Amygdala (tissue), 56 donors: ENCODE measurements around the gene CMC1.
"Not testable (repeated sequence)": the region's sequence is repeated elsewhere in the genome, so short reads cannot be mapped to it uniquely, and the experiment has no call there.

Experiments used
- DNase-seq, 56 donors: peaks; one replicate each; lab custom pipeline; 2025; lab: John Stamatoyannopoulos, UW

Gene CMC1, protein sequence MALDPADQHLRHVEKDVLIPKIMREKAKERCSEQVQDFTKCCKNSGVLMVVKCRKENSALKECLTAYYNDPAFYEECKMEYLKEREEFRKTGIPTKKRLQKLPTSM

GRCh38 chr3:28241221-28242160 lies at the start of gene CMC1:
TSS of gene CMC1 (plus strand) at chr3:28241619. CDS start at chr3:28241794, 175 bp downstream.
- peak; percentile 57 to 97 (median 94) for DNase-seq

GRCh38 chr3:28198161-28198560 lies 43.3 kb upstream of the CMC1 start:
- no peak for DNase-seq

- DNase-seq, result no peak
Observed at GRCh38 chr3:28198974-28199373, 42.4 kb upstream of the CMC1 start.

DNA sequence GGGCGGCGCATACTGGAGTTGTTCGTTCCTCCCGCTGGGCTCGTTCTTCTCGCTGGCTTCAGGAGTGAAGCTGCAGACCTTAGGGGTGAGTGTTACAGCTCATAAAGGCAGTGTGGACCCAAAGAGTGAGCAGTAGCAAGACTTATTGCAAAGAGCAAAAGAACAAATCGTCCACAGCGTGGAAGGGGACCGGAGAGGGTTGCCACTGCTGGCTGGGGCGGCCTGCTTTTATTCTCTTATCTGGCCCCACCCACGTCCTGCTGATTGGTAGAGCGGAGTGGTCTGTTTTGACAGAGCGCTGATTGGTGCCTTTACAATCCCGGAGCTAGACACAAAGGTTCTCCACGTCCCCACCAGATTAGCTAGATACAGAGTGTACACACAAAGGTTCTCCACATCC lies 41.8 kb upstream of the CMC1 start:
- DNase-seq, result not testable (repeated sequence)

- not testable (repeated sequence) for DNase-seq
Observed at GRCh38 chr3:28200366-28200848, 41.0 kb upstream of the CMC1 start.

DNA sequence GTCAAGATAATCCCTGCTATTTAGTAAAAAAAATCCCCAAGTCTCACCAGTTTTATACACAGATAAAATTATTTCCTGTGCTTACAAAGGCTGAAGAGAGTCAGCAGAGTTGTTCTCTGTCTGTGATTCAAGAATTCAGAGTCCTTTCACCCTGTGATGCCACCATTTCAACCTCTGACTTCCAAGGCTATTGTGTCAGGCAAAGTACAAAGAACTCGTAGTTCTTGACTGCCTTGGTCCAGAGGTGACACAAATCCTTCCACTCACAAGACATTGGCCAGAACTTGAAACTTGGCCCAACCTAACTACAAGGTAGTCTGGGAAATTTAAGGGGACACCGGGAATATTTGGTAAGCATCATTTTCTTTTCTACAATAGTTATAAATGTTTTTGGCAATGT lies 34.9 kb upstream of the CMC1 start:
- DNase-seq, result no peak

DNA sequence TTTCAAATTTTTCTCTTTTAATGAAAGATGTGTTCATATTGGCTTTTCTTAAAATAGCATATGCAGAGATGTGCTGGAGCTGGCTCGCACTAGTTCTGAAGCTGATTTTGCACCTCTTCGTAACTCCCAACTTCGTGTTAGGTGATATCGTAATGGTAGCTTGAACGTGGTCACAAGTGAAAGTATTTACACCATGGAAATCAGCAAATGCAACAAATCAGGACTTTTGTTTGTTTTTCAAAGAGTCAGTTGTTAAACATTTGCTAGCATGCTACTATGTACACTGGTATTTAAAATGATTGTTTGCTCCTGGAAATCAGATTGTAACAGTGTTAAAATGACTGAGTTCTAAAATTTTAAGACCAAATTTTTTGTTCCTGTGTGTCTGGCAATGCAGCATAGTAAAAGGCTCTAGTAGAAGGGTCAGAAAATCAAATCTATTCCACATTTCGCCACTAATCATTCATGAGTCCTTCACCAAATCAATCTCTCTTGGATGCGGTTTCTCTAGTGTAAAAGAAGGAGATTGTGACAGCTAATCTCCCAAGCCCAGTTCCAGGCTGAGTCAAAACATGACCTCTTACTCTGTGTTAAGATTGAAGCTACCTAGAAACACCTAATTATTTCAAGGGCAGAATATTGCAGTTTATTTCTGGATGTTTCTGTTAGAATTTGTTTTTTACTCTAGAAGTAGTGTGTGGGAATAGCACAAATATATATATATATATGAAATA lies 34.3 kb upstream of the CMC1 start:
- DNase-seq, result no peak

DNA sequence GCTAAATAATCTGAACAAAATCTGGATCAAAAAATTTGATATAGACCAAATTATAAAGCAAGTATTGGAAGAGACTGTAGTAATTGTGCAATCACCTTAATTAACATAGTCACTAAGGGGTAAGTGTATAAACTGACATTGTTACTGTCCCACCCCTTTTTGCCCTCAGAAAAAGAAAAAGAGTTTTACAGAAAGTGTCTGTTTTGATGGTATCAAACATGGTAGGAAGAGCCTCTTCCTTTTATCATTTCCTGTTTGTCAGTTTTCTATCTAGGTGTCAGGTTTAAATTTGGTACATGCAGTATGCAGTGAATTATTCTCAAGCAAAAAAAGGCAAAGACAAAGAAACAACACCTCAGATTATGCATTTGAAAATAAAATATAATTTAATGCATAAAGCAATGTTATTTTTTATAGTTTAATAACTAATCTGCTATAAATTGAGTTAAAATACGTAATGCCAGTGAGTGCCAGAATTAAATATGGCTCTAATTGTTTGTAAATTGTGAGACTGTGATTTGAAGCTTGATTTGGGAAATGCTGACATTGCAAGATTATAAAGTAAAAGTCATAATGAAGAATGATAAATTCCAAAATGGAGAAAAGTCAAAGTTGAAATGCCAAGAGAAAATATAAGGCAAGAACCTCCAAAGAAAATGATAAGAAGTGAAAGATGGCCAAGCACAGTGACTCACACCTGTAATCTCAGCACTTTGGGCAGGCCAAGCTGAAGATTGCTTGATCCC lies 30.3 kb upstream of the CMC1 start:
- no peak for DNase-seq

DNA sequence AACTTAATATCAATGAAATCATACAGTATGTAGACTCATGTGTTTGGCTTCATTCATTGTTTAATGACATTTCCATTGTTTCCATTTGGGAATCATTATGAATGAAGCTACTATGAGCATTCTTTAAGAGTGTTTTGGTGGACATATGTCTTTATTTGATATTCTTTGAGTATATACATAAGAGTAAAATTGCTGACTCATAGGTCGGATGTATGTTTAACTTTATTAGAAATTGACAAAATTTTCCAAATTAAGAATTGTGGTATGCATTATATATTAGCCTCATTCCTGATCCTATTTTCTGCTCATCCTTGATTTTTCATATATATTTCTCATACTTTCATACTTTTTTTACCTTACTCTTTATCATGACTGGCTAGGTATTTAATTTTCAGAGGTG lies 28.7 kb upstream of the CMC1 start:
- DNase-seq, result no peak

DNA sequence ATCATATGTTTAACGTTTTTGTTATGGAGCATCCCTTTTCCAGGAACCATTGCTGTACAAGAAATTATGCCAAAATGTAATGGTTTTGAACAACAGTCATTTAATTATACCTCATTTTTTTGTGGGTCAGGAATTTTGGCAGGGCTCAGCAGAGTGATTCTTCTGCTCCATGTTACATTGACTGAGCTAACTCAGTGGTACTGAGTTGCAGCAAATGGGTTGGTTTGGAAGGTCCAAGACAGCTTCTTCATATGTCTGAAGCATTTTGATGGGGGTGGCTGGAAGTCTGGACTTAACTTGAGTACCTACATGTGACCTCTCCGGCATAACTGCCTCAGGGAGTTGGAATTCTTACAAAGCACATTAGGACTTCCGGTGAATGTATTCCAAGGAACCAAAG lies 26.0 kb upstream of the CMC1 start:
- DNase-seq, result no peak

DNA sequence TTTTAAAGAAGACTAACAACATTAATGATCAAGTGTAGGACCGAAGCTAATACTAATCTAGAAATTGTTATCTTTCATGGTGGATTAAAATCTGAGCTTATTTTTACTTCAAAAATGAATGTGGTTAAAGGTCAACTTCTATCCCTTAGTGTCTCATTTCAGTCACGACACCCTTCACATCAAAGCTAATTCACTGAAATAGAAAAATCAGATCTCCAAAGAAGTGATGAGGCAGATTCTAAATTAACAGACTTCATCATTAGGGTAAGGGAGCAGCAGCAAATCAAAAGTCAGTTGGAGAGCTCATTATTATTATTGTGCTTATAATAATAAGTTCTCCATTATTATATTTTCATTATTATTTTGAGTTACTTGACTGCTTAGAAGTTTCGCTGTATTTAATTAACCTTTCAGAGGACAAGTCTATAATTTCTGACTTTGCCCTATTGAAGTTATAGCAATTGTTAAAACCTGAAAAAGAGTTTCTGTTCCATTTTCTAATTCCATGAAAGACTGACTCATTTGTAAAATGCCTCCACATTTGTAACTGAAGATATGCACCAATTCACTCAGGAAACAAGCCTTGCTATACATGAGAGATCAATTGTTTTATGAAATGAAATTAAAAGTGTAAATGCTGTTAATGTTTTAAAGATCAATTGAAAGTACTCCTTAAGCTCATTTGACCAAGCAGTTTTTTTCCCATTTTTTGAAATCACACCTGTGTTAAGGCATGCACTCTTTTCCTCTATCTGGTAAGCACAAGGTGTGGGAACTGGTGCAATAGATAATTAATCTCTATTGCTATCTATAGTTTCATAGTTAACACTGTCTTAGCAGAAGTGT lies 23.1 kb upstream of the CMC1 start:
- DNase-seq, result no peak

GRCh38 chr3:28218917-28219198 lies 22.6 kb upstream of the CMC1 start:
- DNase-seq, result no peak

DNA sequence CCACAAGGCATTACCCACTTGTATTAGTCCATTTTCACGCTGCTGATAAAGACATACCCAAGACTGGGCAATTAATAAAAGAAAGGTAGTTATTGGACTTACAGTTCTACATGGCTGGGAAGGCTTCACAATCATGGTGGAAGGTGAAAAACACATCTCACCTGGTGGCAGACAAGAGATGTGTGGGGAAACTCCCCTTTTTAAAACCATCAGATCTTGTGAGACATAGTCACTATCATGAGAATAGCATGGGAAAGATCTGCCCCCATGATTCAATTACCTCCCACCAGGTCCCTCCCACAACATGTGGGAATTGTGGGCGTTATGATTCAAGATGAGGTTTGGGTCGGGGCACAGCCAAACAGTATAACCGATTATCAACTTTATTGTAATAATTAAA lies 17.0 kb upstream of the CMC1 start:
- DNase-seq, result no peak

DNA sequence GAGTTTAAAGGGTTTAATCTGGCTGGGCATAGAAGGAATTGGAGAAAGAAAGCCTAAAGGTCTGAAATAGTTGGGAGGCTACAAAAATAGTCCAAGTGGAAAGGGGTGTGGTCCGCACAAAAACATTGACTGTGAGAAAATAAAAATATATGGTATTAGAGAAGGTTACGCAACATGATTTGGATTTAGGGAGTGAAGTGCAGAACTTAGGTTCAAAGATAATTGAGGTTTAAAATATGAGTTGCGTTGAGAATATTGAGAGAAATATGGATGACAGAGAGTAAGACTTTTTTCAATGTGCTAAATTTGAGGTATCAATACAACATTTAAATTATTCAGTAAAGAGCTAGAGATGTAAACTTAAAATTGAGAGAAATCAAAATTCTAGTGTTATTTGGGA lies 15.4 kb upstream of the CMC1 start:
- no peak for DNase-seq

GRCh38 chr3:28228623-28229022 lies 12.8 kb upstream of the CMC1 start:
- DNase-seq, result no peak

- no peak for DNase-seq
Observed at GRCh38 chr3:28232659-28233058, 8.8 kb upstream of the CMC1 start.

DNA sequence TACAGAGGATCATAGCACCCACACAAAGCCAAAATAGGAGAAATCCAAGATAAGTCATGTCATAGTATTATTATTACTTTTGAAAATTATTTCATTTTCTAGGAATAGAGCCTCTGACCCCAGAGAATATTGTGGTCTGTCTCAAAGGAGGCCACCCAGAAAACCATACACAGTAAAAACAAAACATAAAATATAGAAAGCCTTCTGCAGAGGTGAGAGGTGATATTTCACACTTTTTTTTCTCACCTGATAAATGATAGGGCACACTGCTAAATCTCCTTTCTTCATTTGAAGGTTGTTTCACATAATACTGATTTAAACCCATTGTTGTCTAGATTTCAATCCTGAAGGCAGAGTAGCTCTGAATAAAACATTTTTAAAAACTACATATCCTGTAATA lies 7.0 kb upstream of the CMC1 start:
- no peak for DNase-seq

DNA sequence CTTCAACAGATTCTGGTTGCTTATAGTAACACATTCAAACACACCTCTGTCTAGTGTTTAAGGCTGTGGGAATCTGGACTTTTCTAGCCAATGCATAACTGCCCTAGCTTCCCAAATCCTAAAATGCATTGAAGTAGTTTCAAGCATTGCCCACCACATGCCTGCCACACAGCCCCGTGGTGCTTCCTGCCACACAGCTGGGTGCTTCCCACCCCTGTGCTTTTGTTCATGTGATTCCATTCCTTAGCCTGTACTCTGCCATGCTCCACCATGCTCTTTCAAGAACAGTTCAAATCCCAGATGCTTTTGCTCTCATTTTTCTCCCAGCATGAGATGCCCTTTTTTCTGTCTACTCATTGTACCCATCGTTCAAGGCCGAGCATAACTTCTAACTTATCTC lies 2.3 kb upstream of the CMC1 start:
- DNase-seq, result no peak

DNA sequence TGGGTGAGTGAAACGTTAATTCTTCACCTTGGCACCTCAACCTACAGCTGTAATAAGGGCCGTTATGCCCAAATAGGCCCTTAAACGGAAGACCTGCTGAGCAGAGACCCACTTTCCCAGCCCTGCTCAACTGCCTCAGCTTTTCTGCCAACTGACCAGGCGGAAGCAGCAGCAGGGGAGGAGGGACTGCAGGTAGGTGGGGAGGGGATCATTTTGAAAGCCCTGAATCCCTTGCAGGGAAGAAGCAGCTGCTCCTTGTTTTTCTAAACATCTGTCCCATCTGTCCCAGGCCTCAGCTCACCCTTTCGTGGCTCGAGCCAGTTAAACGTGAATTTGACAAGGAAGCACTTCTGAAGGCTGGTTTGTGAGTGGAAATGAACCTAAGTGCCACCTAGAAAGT lies 978 bp upstream of the CMC1 start:
- DNase-seq, result no peak

GRCh38 chr3:28242519-28242918 lies 1.1 kb downstream of the CMC1 start:
- DNase-seq, result no peak
